RWPE2 (cell line): ENCODE results near the gene SHANK3.

Experiments
- ATAC-seq: fragments of 200-7000 bp; cut with Tn5 transposase; 3 replicates; pipeline ENCODE4 v1.9.1; 2021; ENCODE audit warnings: low read depth
- DNase-seq: peaks from one replicate; pipeline ENCODE4 v3.0.0-alpha.2; 2020; ENCODE audit warnings: low spot score
- H3K27ac ChIP-seq: fragments of 450-650 bp; 2 replicates; pipeline ENCODE4 v1.5.1; 2017; ENCODE audit warnings: mild to moderate bottlenecking; ENCODE audit not compliant: poor library complexity, severe bottlenecking
- H3K27me3 ChIP-seq: fragments of 250-450 bp; sonication (Bioruptor Pico); 2 replicates; pipeline ENCODE4 v1.5.1; 2021; ENCODE audit warnings: mild to moderate bottlenecking, moderate library complexity; ENCODE audit not compliant: insufficient read depth, poor library complexity, severe bottlenecking
- H3K36me3 ChIP-seq: fragments of 250-450 bp; sonication (Bioruptor Pico); 2 replicates; pipeline ENCODE4 v1.5.1; 2020; ENCODE audit warnings: low read depth, mild to moderate bottlenecking, moderate library complexity
- H3K4me1 ChIP-seq: fragments of 250-450 bp; sonication (Bioruptor Pico); 2 replicates; pipeline ENCODE4 v1.5.1; 2021; ENCODE audit warnings: mild to moderate bottlenecking, moderate library complexity; ENCODE audit not compliant: insufficient read depth, poor library complexity, severe bottlenecking
- H3K4me3 ChIP-seq: fragments of 250-450 bp; sonication (Bioruptor Pico); 2 replicates; pipeline ENCODE4 v1.5.1; 2021; ENCODE audit warnings: mild to moderate bottlenecking, moderate library complexity; ENCODE audit not compliant: severe bottlenecking
- H3K9me3 ChIP-seq: fragments of 250-450 bp; sonication (Bioruptor Pico); 2 replicates; pipeline ENCODE4 v1.5.1; 2021; ENCODE audit warnings: mild to moderate bottlenecking, moderate library complexity; ENCODE audit not compliant: severe bottlenecking
- CTCF ChIP-seq: fragments of 450-650 bp; IDR thresholded peaks from one replicate; pipeline ENCODE4 v1.5.1; 2017; ENCODE audit warnings: mild to moderate bottlenecking, moderate library complexity; ENCODE audit not compliant: poor library complexity, severe bottlenecking

SHANK3 gene

GRCh38 chr22:50719814-50720300 lies 47.2 kb downstream of the SHANK3 start:
- Histone ChIP-seq H3K27me3 (no peaks in the 10 kb centered on the region), H3K9me3 (no peaks in the 10 kb centered on the region), H3K4me1 (no peaks in the 10 kb centered on the region), H3K36me3 (no peaks in the 10 kb centered on the region), H3K27ac (no peak overlapping the region), H3K4me3 (no peak overlapping the region)
- TF ChIP-seq CTCF, result no peak
- DNase-seq (no peak), ATAC-seq (no peak)

GRCh38 chr22:50720301-50721256 lies 48.0 kb downstream of the SHANK3 start:
- Histone ChIP-seq H3K27me3 (no peaks in the 10 kb centered on the region), H3K4me3 (no peak overlapping the region), H3K4me1 (no peaks in the 10 kb centered on the region), H3K27ac (no peak overlapping the region), H3K36me3 (no peaks in the 10 kb centered on the region), H3K9me3 (no peaks in the 10 kb centered on the region)
- no peak for TF ChIP-seq CTCF
- DNase-seq (no peak), ATAC-seq (no peak)

GRCh38 chr22:50721257-50721844 lies 48.7 kb downstream of the SHANK3 start:
- Histone ChIP-seq H3K36me3 (no peaks in the 10 kb centered on the region), H3K9me3 (no peaks in the 10 kb centered on the region), H3K27ac (no peak overlapping the region), H3K27me3 (no peaks in the 10 kb centered on the region), H3K4me3 (no peak overlapping the region), H3K4me1 (no peaks in the 10 kb centered on the region)
- no peak for DNase-seq
- TF ChIP-seq CTCF, result no peak
- ATAC-seq, result no peak

- Histone ChIP-seq H3K9me3 (no peaks in the 10 kb centered on the region), H3K27ac (no peak overlapping the region), H3K27me3 (no peaks in the 10 kb centered on the region), H3K4me1 (no peaks in the 10 kb centered on the region), H3K36me3 (no peaks in the 10 kb centered on the region), H3K4me3 (no peak overlapping the region)
- DNase-seq, result no peak
- TF ChIP-seq CTCF, result no peak
- ATAC-seq, result no peak
Measured at GRCh38 chr22:50722048-50722701, 49.6 kb downstream of the SHANK3 start.
